Psoas muscle (tissue), 8 donors: ENCODE measurements around the gene CLK2. TPM values are rescaled to one million over a fixed set of nuclear protein-coding genes. Genes with fewer than 3 reads are reported as not detected.

Experiments
- ATAC-seq, 4 donors: fragments of 200-7000 bp; cut with Tn5 transposase; one replicate each; pipeline ENCODE4 v1.9.1; 2020; ENCODE audit warnings: moderate library complexity in 3 of 4, mild to moderate bottlenecking in 2 of 4
- DNase-seq, 2 donors: peaks; one replicate each; pipeline ENCODE4 v3.0.0-alpha.2; 2020
- H3K27ac ChIP-seq: fragments of 200-600 bp; one replicate; pipeline ENCODE4 v1.8.0; 2022
- H3K27me3 ChIP-seq, 3 donors: fragments of 200-600 bp in 1 of 3; one replicate each; pipeline versions ENCODE4 v1.6.1 to v1.8.0; 2013 to 2022; ENCODE audit warnings: low read length in 2 of 3, mild to moderate bottlenecking in 2 of 3, moderate library complexity in 1 of 3; ENCODE audit not compliant: insufficient read depth in 3 of 3
- H3K36me3 ChIP-seq, 2 donors: fragments of 200-600 bp in 1 of 2; one replicate each; pipeline versions ENCODE4 v1.6.1 to v1.8.0; 2013 to 2022; ENCODE audit warnings: low read depth in 1 of 2, mild to moderate bottlenecking in 1 of 2, moderate library complexity in 1 of 2; ENCODE audit not compliant: insufficient read depth in 1 of 2
- H3K4me1 ChIP-seq: fragments of 200-600 bp; one replicate; pipeline ENCODE4 v1.8.0; 2022
- H3K4me3 ChIP-seq: fragments of 200-600 bp; one replicate; pipeline ENCODE4 v1.8.0; 2022; ENCODE audit warnings: mild to moderate bottlenecking
- H3K9me3 ChIP-seq: fragments of 200-600 bp; one replicate; pipeline ENCODE4 v1.8.0; 2022
- CTCF ChIP-seq: fragments of 200-600 bp; IDR thresholded peaks from one replicate; pipeline ENCODE4 v1.8.0; 2022; ENCODE audit warnings: antibody characterized with exemption
- WGBS, 3 donors: extraction: QIAGEN DNeasy Blood & Tissue Kit; methylation state at CpG; one replicate each; pipeline versions ENCODE4 v1.1.6 to v1.1.7; 2013; 5-methylcytosine and 5-hydroxymethylcytosine counted together
- intact Hi-C, 2 donors: fragments of 100-400 bp; cut with DNase I; formaldehyde crosslinking; loops; one replicate each; pipeline versions ENCODE4 v1.11.0 to v1.14.2; 2022
- polyA plus RNA-seq, 3 donors: library from polyadenylated mRNA; stranded (reverse); fragments of 200-250 nt; gene quantifications; one replicate each; pipeline ENCODE4 v1.2.3, GENCODE V29; 2013
- total RNA-seq, 4 donors: library from RNA; stranded (reverse); fragmentation: NEBNext Ultra II Directional in 2 of 4; extraction: Animal tissue kit (Norgen Biotek cat#: 25700) in 2 of 4; gene quantifications; one replicate each; pipeline versions ENCODE4 v1.2.1 to v1.2.4, GENCODE V29; 2021 to 2023
- donor health status: healthy with polysubstance abuse.
- donor health status: DM: no; HTN: no; CAD: no; lungs with moderate emphysema.
- donor health status: Bipolar disorder and iron deficiency.
- donor health status: healthy.
- donor health status: DM: yes; HTN: yes; CAD: no.
- donor health status: DM: no; HTN: no; CAD: no.
- donor health status: DM: no; HTN: no; CAD: no.
- donor health status: DM: yes; HTN: yes; CAD: no.

The CLK2 gene
- total and polyA plus RNA-seq, 7 donors, result 11.7 to 28.5 (median 20.9) TPM

- Histone ChIP-seq H3K4me1 (peaks cover 19% of the 10 kb centered on the region), H3K36me3 (peaks cover 17 to 86% of the 10 kb centered on the region in 2 donors), H3K27me3 (no peaks in the 10 kb centered on the region), H3K9me3 (no peaks in the 10 kb centered on the region), H3K27ac (peak overlapping the region; percentile 79), H3K4me3 (no peak overlapping the region)
- intact Hi-C loops, result no loop called here
- DNase-seq (no peak), ATAC-seq (no peak)
- TF ChIP-seq CTCF, result no peak
- 70 to 80% (median 79%) methylated on average over 6 of the region's 6 CpGs for WGBS, 3 donors
These were observed 6.8 kb downstream of the CLK2 start for GRCh38 chr1:155266553-155266952.

- WGBS, 3 donors, result 82 to 90% (median 86%) methylated on average over 11 of the region's 11 CpGs
- H3K9me3 ChIP-seq, result no peaks in the 10 kb centered on the region
- TF ChIP-seq CTCF, result no peak
- H3K36me3 ChIP-seq, result peaks cover 13 to 81% of the 10 kb centered on the region in 2 donors
- H3K27ac ChIP-seq, result peak overlapping the region; percentile 93
- no peaks in the 10 kb centered on the region for H3K27me3 ChIP-seq
- DNase-seq (no peak), ATAC-seq (no peak)
- H3K4me1 ChIP-seq, result peaks cover 25% of the 10 kb centered on the region
- H3K4me3 ChIP-seq, result no peak overlapping the region
- intact Hi-C loops, result no loop called here
These were observed 10.2 kb downstream of the CLK2 start for GRCh38 chr1:155263067-155263466.

- Histone ChIP-seq H3K27ac (peak within 1 kb of the TSS; percentile 93), H3K4me3 (peak within 1 kb of the TSS; percentile 99), H3K27me3 (no peaks in the 10 kb centered on the region), H3K36me3 (peaks cover 9 to 81% of the 10 kb centered on the region in 2 donors), H3K4me1 (peaks cover 18% of the 10 kb centered on the region), H3K9me3 (no peaks in the 10 kb centered on the region)
- peak; percentile 94 to 95 for DNase-seq
- TF ChIP-seq CTCF, result no peak
- intact Hi-C loops, result no loop called here
- ATAC-seq, result peak; percentile 98
- 0 to 1% (median 0%) methylated on average over 42 to 47 of the region's 47 CpGs for WGBS, 3 donors
These were observed 11.2 kb downstream of the CLK2 start, which contains the start of gene SCAMP3 for GRCh38 chr1:155261852-155262673. Gene SCAMP3, minus strand, starts transcription at chr1:155262360. Its CDS starts 209 bp downstream, at chr1:155262151.

- Histone ChIP-seq H3K4me3 (peak overlapping the region; percentile 99), H3K36me3 (peaks cover 9 to 81% of the 10 kb centered on the region in 2 donors), H3K27me3 (no peaks in the 10 kb centered on the region), H3K9me3 (no peaks in the 10 kb centered on the region), H3K27ac (peak overlapping the region; percentile 93), H3K4me1 (peaks cover 18% of the 10 kb centered on the region)
- intact Hi-C loops, result no loop called here
- ATAC-seq (no peak), DNase-seq (peak in 1 of 2 donors; percentile 59)
- no peak for TF ChIP-seq CTCF
- 0 to 1% (median 1%) methylated on average over 9 of the region's 9 CpGs for WGBS, 3 donors
These were observed 11.8 kb downstream of the CLK2 start for GRCh38 chr1:155261493-155261851.
